ENCODE data around the gene SPATA31E1. TPM values are rescaled to one million over a fixed set of nuclear protein-coding genes. Genes with fewer than 3 reads are reported as not detected.
A peak's percentile ranks its signal among the peaks of the same experiment; 100 is the strongest.

Gene SPATA31E1
- total and polyA plus RNA-seq, 12 donors, result not detected

DNA sequence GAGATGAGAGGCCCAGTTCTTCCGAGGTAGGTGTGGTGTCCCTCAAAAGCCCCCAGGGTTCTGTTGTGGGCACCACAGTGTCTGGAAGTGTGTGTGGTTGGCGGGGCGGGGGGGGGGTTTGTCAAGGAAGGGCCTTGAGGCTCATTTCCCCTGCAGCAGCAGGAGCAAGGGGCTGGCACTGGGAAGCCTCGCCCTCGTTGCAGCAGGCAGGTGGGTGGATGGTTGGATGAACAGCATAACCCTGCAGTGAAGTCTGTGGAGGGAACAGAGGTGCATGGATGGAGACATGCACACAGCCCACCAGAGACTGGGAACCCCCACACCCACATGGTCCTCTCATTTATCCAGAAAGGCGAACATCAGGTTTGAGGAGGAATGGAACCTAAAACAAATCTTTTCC lies 2.0 kb upstream of the SPATA31E1 start:
- H3K4me3 ChIP-seq, result no peak overlapping the region
- 80 to 92% (median 83%) methylated on average over 5 to 6 of the region's 6 CpGs for WGBS, 4 donors
- intact Hi-C loops (cut with DNase I), result no loop called here

GRCh38 chr9:87883274-87883673 lies 597 bp downstream of the SPATA31E1 start:
- TF ChIP-seq POLR2A (IDR thresholded peaks at IDR 0.05), result no peak
- TF ChIP-seq, protein P1, sequence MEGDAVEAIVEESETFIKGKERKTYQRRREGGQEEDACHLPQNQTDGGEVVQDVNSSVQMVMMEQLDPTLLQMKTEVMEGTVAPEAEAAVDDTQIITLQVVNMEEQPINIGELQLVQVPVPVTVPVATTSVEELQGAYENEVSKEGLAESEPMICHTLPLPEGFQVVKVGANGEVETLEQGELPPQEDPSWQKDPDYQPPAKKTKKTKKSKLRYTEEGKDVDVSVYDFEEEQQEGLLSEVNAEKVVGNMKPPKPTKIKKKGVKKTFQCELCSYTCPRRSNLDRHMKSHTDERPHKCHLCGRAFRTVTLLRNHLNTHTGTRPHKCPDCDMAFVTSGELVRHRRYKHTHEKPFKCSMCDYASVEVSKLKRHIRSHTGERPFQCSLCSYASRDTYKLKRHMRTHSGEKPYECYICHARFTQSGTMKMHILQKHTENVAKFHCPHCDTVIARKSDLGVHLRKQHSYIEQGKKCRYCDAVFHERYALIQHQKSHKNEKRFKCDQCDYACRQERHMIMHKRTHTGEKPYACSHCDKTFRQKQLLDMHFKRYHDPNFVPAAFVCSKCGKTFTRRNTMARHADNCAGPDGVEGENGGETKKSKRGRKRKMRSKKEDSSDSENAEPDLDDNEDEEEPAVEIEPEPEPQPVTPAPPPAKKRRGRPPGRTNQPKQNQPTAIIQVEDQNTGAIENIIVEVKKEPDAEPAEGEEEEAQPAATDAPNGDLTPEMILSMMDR (IDR thresholded peaks at IDR 0.05), result no peak
- H3K4me1 ChIP-seq (replicated peaks in 1 of 2), result no peaks in the 10 kb centered on the region
- H3K27ac ChIP-seq, result no peak overlapping the region
- H3K4me3 ChIP-seq, result no peak overlapping the region
- H3K9me3 ChIP-seq (replicated peaks in 1 of 3), result no peaks in the 10 kb centered on the region
- DNase-seq, result peak in 1 of 7 donors; percentile 21
- H3K36me3 ChIP-seq (replicated peaks in 1 of 2), result no peaks in the 10 kb centered on the region
- no peaks in the 10 kb centered on the region for H3K27me3 ChIP-seq
- WGBS, 4 donors, result 83 to 90% (median 88%) methylated on average over 3 to 6 of the region's 6 CpGs
- intact Hi-C loops (cut with DNase I), result no loop called here

More for the DNA sequence above, 2.0 kb upstream of the SPATA31E1 start:
- Histone ChIP-seq H3K9me3 (replicated peaks in 1 of 3) (no peaks in the 10 kb centered on the region), H3K4me1 (replicated peaks in 1 of 2) (no peaks in the 10 kb centered on the region), H3K36me3 (replicated peaks in 1 of 2) (no peaks in the 10 kb centered on the region), H3K27me3 (no peaks in the 10 kb centered on the region), H3K27ac (no peak overlapping the region)
- no peak for TF ChIP-seq POLR2A (IDR thresholded peaks at IDR 0.05)
- TF ChIP-seq, protein P1 (IDR thresholded peaks at IDR 0.05), result no peak
- DNase-seq, result no peak

DNA sequence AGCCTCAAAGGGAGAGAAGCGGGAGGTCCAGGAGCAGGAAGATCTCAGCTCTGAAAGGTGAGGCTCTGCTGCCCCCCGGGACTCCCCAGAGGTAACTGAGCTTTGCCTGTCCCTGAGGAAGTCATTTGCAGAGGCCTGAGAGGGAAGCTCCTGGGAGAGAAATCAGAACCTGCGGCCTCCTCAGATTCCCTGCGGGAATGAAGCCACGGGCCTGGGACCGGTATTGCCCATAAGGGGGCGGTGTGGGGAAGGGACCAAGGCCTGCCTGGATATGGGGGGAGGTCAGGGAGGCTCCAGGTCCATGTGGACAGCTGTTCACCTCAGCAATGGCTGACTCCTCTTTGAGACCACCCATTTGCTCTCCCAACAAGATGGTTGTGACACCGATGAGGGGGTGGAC lies 1.3 kb downstream of the SPATA31E1 start:
- intact Hi-C loops (cut with DNase I), result no loop called here
- no peaks in the 10 kb centered on the region for H3K36me3 ChIP-seq (replicated peaks in 1 of 2)
- no peaks in the 10 kb centered on the region for H3K9me3 ChIP-seq (replicated peaks in 1 of 3)
- no peak for TF ChIP-seq POLR2A (IDR thresholded peaks at IDR 0.05)
- TF ChIP-seq, protein P1 (IDR thresholded peaks at IDR 0.05), result no peak
- H3K4me1 ChIP-seq (replicated peaks in 1 of 2), result no peaks in the 10 kb centered on the region
- peak in 1 of 7 donors; percentile 29 for DNase-seq
- H3K4me3 ChIP-seq, result no peak overlapping the region
- no peak overlapping the region for H3K27ac ChIP-seq
- WGBS, 4 donors, result 65 to 84% (median 78%) methylated on average over 7 to 8 of the region's 8 CpGs
- no peaks in the 10 kb centered on the region for H3K27me3 ChIP-seq

DNA sequence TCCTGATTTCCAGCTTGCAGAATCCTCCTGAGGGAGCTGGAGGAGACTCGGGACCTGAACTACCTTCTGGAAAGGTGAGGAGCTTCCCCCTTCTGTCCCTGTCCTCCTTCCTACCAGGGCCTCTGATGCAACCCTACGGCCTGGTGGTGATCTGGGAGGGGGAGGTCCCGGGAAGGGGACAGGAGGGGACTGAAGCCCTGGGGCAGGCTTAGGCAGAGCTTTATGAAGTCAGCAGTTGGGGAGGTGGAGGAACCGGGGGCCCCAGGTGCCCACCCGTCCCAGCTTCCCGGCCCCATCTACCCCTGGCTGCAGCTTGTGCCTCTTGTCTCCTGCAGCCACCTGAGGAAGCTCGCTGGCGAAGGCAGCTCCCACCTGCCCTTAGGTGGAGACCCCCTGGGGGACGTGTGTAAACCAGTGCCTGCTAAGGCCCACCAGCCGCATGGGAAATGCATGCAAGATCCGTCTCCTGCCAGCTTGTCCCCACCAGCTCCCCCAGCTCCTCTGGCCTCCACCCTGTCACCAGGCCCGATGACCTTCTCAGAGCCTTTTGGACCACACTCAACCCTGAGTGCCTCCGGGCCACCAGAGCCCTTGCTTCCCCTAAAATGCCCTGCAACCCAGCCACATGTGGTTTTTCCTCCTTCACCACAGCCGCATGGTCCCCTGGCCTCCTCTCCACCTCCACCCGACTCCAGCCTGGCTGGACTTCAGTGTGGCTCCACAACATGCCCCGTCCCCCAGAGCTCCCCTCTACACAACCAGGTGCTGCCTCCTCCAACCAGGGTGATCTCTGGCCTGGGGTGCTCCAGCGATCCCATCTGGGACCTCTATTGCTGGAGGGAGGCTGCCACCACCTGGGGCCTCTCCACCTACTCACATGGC lies 2.1 kb downstream of the SPATA31E1 start:
- Histone ChIP-seq H3K4me1 (replicated peaks in 1 of 2) (no peaks in the 10 kb centered on the region), H3K4me3 (no peak overlapping the region), H3K27me3 (no peaks in the 10 kb centered on the region), H3K9me3 (replicated peaks in 1 of 3) (no peaks in the 10 kb centered on the region), H3K36me3 (replicated peaks in 1 of 2) (no peaks in the 10 kb centered on the region), H3K27ac (no peak overlapping the region)
- intact Hi-C loops (cut with DNase I), result no loop called here
- TF ChIP-seq, protein P1 (IDR thresholded peaks at IDR 0.05), result no peak
- TF ChIP-seq POLR2A (IDR thresholded peaks at IDR 0.05), result no peak
- peak in 1 of 7 donors; percentile 34 for DNase-seq
- WGBS, 4 donors, result 89 to 92% (median 90%) methylated on average over 12 to 17 of the region's 17 CpGs

Data from adrenal gland (tissue), 12 donors.